LoVo (cell line): Measurements from ENCODE around the gene XRCC5.

Source experiments
- DNase-seq: peaks from one replicate; pipeline ENCODE4 v3.0.0-alpha.2; 2016; ENCODE audit warnings: low spot score

Gene XRCC5

GRCh38 chr2:216232721-216233120, 123.6 kb downstream of the XRCC5 start:
- no peak for DNase-seq

GRCh38 chr2:216233281-216233995, 124.3 kb downstream of the XRCC5 start:
- no peak for DNase-seq

GRCh38 chr2:216234106-216234505, 125.0 kb downstream of the XRCC5 start:
- DNase-seq = no peak

- no peak for DNase-seq
Measured at GRCh38 chr2:216235462-216235861, 126.3 kb downstream of the XRCC5 start.

GRCh38 chr2:216235896-216236295, 126.7 kb downstream of the XRCC5 start:
- DNase-seq = no peak

GRCh38 chr2:216236486-216236885, 127.3 kb downstream of the XRCC5 start:
- no peak for DNase-seq

GRCh38 chr2:216242365-216242764, 133.2 kb downstream of the XRCC5 start:
- DNase-seq = no peak

- no peak for DNase-seq
Measured at GRCh38 chr2:216243026-216243425, 133.9 kb downstream of the XRCC5 start.

- DNase-seq = no peak
Measured at GRCh38 chr2:216245391-216245975, 136.3 kb downstream of the XRCC5 start.

- no peak for DNase-seq
Measured at GRCh38 chr2:216246766-216247165, 137.6 kb downstream of the XRCC5 start.
